Measurements from ENCODE around the gene OTOG.

DNA sequence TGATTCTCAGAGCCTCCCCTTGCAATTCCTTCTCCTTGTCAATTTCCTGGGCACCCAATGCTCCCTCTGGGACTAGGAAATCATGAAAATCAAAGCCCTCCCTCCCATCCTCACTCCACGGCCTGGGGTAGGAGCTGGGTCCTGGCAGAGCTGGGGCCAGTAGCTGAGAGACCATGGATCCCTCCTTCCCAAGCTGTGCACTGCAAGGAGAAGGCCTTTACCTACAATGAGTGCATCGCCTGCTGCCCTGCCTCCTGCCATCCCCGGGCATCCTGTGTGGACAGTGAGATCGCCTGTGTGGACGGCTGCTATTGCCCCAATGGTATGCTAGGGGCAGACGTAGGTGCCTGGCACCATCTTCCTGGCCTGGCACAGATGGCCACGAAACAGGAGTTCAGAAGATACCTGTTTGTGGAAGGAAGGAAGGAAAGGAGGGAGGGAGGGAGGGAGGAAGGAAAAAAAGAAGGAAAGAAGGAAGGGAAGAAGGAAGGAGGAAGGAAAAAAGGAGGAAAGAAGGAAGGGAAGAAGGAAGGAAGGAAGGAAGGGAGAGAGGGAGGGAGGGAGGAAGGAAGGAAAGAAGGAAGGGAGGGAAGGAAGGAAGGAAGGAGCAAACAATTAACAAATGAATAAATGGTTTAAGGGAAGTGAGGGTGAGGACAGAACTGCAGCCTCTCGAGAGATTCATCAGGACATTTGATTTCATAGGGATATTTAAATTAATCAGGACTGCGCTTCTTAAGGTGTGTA lies 12.5 kb downstream of the OTOG start:
- TF ChIP-seq, protein P1, sequence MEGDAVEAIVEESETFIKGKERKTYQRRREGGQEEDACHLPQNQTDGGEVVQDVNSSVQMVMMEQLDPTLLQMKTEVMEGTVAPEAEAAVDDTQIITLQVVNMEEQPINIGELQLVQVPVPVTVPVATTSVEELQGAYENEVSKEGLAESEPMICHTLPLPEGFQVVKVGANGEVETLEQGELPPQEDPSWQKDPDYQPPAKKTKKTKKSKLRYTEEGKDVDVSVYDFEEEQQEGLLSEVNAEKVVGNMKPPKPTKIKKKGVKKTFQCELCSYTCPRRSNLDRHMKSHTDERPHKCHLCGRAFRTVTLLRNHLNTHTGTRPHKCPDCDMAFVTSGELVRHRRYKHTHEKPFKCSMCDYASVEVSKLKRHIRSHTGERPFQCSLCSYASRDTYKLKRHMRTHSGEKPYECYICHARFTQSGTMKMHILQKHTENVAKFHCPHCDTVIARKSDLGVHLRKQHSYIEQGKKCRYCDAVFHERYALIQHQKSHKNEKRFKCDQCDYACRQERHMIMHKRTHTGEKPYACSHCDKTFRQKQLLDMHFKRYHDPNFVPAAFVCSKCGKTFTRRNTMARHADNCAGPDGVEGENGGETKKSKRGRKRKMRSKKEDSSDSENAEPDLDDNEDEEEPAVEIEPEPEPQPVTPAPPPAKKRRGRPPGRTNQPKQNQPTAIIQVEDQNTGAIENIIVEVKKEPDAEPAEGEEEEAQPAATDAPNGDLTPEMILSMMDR (IDR thresholded peaks at IDR 0.05; ENCODE audit: low read length), result no peak
- no peak for TF ChIP-seq EZH2 (optimal IDR thresholded peaks at IDR 0.05; ENCODE audit: low read depth, low read length)
